Activated CD4-positive, alpha-beta T cell treated with anti-CD3 and anti-CD28 coated beads, Interleukin-10, Interleukin-2, amounts not matched to agents 100 ng/mL and 50 ng/mL, durations not matched to agents 16 hours and 8 hours (primary cell): ENCODE results near the gene EMP1.

Experiments
- DNase-seq: peaks from one replicate; pipeline ENCODE4 v3.0.0-alpha.2; 2020

The EMP1 gene

GRCh38 chr12:13223941-13224340, 27.4 kb downstream of the EMP1 start:
- no peak for DNase-seq

GRCh38 chr12:13227191-13227590, 30.7 kb downstream of the EMP1 start:
- DNase-seq, result no peak

- DNase-seq, result no peak
Observed at GRCh38 chr12:13228579-13228978, 32.1 kb downstream of the EMP1 start.

- DNase-seq, result no peak
Observed at GRCh38 chr12:13229504-13229903, 33.0 kb downstream of the EMP1 start.

GRCh38 chr12:13230500-13230899, 34.0 kb downstream of the EMP1 start:
- no peak for DNase-seq

GRCh38 chr12:13233830-13234641, 37.5 kb downstream of the EMP1 start:
- DNase-seq, result peak; percentile 49

GRCh38 chr12:13238204-13238603, 41.7 kb downstream of the EMP1 start:
- no peak for DNase-seq

- no peak for DNase-seq
Observed at GRCh38 chr12:13241833-13242488, 45.4 kb downstream of the EMP1 start.

- DNase-seq, result no peak
Observed at GRCh38 chr12:13242936-13243335, 46.4 kb downstream of the EMP1 start.

- no peak for DNase-seq
Observed at GRCh38 chr12:13243516-13244070, 47.1 kb downstream of the EMP1 start.

- no peak for DNase-seq
Observed at GRCh38 chr12:13247596-13247995, 51.1 kb downstream of the EMP1 start.

GRCh38 chr12:13248964-13249363, 52.4 kb downstream of the EMP1 start:
- no peak for DNase-seq

GRCh38 chr12:13250416-13250815, 53.9 kb downstream of the EMP1 start:
- DNase-seq, result no peak

- DNase-seq, result no peak
Observed at GRCh38 chr12:13251521-13251920, 55.0 kb downstream of the EMP1 start.

GRCh38 chr12:13252024-13252423, 55.5 kb downstream of the EMP1 start:
- DNase-seq, result no peak

- DNase-seq, result no peak
Observed at GRCh38 chr12:13252616-13253015, 56.1 kb downstream of the EMP1 start.

- no peak for DNase-seq
Observed at GRCh38 chr12:13253966-13254760, 57.6 kb downstream of the EMP1 start.

- DNase-seq, result peak; percentile 91
Observed at GRCh38 chr12:13255792-13256691, 59.5 kb downstream of the EMP1 start.

- DNase-seq, result no peak
Observed at GRCh38 chr12:13256692-13257045, 60.1 kb downstream of the EMP1 start.

GRCh38 chr12:13257356-13257875, 60.9 kb downstream of the EMP1 start:
- no peak for DNase-seq

- no peak for DNase-seq
Observed at GRCh38 chr12:13258197-13258596, 61.7 kb downstream of the EMP1 start.

GRCh38 chr12:13258717-13259119, 62.2 kb downstream of the EMP1 start:
- DNase-seq, result no peak
